Activated CD4-positive, CD25-positive, alpha-beta regulatory T cell treated with anti-CD3 and anti-CD28 coated beads, Interleukin-2, amount 50 U/mL, for 24 hours (primary cell): ENCODE data around the gene RUFY2.
A peak's percentile ranks its signal among the peaks of the same experiment; 100 is the strongest.
"Not testable (repeated sequence)": the region's sequence is repeated elsewhere in the genome, so short reads cannot be mapped to it uniquely, and the experiment has no call there.

Source experiments
- ATAC-seq, 2 donors: fragments of 150-1000 bp; cut with Tn5 transposase; one replicate each; pipeline ENCODE4 v1.10.0; 2021; ENCODE audit warnings: mild to moderate bottlenecking in 1 of 2, moderate library complexity in 1 of 2

RUFY2 gene

GRCh38 chr10:68362590-68362989 lies 44.5 kb downstream of the RUFY2 start:
- ATAC-seq, result no peak

DNA sequence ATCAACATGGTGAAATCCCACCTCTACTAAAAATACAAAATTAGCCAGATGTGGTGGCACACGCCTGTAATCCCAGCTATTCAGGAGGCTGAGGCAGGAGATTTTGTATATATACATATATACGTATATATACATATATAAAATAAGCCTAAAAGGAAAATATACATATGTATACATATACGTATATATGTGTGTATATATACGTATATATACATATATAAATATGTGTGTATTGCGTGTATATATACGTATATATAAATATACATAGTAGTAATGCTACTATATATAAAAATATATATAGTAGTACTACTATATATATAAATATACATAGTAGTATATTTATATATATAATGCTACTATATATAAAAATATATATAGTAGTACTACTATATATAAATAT lies 47.9 kb downstream of the RUFY2 start:
- ATAC-seq, result no peak

- ATAC-seq, result no peak
Measured at GRCh38 chr10:68353537-68353936, 53.5 kb downstream of the RUFY2 start.

GRCh38 chr10:68348265-68348741 lies 58.8 kb downstream of the RUFY2 start:
- peak; percentile 43 to 51 for ATAC-seq

- no peak for ATAC-seq
Measured at GRCh38 chr10:68346774-68347173, 60.3 kb downstream of the RUFY2 start.

DNA sequence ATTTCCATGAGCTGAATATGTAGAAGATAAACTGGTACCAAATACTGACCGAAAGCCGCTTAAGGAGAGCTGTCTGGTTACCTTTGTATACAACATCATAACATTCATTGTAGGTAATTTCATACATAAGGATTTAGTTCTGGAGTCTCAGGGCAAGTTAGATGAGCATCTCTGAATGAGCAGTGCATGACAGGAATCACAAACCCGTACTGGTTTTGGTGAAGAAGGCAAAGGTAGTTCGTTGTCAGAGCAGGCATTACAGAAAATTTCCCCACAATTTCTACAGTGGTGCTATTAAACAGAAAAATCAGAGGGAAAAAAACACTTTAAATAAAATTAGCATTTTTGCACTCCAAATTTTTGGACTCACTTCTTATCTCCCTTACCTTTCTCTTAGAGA lies 61.5 kb downstream of the RUFY2 start:
- ATAC-seq, result no peak

DNA sequence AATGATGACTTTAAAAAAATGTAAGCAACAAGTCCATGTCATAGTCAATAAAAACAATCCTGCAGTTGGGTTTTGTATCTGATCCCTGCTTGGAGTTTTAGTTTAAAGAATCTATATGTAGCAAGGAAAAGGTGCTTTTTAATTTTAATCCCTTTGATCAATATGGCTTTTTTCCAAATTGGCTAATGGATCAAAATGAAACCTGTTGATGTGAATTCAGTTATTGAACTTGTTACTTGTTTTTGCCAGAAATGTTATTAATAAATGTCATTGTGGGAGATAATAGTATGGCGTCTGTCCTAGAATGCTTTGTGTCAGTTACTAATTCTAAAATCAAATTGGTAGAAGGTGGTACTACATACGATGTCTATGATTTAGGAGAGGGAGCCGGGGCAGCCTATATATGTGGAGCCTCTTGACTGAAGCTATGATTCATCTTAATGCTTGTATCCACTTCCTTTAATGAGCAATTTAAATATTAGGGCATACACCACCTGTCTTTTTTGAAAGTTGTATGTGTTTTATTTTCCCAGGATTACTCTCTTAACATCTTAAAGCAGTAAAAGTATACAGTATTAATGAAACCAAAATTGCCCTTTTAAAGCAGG lies 64.1 kb downstream of the RUFY2 start:
- peak in 1 of 2 donors; percentile 36 for ATAC-seq

DNA sequence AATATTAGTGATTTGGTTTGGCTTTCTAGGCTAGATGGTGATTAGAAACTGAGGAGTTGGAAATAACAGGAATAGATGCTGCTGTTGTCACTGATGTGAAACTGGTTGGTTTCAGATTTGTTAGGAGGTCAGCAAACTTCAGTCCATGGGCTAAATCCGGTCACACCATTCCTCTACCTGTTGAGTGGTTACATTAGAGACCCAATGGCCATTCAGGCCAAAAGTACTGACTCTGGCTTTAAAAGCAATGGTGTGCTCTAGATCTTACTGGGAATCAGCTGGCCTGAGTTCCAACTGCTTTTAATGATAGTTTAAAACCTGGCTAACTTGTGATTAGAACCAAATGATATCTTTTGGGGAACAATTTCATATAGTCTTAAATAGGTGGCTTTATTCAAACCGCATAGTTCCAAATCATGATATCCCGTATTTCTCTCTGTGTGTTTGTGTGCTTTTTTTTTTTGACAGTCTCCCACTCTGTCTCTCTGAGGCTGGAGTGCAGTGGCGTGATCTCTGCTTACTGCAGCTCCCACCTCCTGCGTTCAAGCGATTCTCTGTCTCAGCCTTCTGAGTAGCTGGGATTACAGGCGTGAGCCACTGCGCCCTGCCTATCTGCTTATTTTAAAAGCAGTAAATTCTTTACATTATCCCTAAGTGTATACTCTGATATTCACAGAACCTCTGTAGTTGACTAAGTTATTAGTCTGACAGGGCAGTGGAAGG lies 66.6 kb downstream of the RUFY2 start:
- ATAC-seq, result no peak

DNA sequence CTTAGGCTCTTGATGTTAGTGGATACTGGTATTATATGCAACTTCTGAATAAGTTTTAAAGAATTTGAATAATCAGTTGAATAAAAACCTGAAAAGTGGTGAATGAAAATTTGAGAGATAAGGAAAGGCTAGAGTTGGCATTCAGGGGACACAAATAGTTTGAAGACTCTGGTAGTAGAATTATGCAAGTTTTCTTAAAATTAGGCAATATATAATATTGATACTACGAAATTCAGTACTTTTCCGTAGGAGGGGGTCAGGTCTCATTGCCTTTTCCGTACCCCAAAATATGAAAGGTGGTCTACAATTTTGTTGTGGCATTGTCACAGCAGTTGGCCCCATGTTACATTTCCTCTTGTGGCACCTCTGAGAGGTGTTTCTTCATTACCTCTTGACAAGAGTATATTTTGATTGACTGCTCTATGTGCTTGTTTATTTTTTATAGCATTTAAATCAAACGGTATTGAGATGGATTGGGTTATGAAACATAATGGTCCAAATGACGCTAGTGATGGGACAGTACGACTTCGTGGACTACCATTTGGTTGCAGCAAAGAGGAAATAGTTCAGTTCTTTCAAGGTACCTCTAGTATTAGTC lies 70.2 kb downstream of the RUFY2 start:
- ATAC-seq, result no peak

GRCh38 chr10:68334672-68335467 lies 72.2 kb downstream of the RUFY2 start:
- no peak for ATAC-seq

DNA sequence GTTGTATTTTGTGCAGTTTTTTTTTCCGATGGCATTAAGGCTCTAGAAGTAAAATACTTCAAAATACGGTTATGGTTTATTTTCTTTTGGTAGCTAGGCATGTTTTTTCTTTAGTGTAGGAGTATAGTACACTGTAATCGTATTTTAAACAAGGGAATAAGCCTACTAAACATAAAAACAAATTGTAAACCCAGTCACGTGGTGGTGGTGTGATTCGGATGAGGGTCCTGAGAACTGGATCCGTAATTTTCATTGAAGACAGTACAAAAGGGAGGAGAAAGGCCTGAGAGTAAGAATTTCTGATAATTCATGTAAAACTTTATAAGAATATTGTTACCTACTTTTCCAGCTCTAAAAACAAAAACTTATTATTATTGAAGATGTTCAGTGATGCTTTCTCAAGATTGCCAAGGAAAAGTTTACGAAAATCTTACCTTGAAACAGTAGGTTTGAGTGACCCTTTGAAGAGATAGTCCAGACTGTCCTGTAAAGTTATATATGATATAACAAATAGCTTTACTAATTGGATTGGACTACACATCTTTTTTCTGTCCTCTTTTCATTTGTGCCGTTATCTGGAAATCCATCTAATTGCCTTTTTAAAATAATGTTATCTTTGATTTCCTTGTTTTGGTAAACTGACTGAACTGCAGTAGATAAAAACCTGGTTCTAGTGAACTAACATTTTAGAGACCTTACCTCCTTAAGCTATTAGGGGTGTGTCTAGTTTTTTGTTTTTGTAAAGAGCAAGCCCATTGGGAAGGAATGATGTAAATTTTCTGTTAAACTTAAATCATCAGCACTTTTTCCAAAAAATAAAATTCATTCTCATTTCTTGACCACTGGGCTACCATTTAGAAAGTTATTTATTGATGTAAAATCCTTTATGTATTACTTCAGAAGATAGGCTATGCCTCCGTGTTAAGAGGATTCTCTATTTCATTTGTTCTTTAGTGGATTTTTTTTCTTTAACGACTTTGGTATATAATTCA lies 73.3 kb downstream of the RUFY2 start:
- no peak for ATAC-seq

GRCh38 chr10:68333058-68333395 lies 74.0 kb downstream of the RUFY2 start:
- no peak for ATAC-seq

DNA sequence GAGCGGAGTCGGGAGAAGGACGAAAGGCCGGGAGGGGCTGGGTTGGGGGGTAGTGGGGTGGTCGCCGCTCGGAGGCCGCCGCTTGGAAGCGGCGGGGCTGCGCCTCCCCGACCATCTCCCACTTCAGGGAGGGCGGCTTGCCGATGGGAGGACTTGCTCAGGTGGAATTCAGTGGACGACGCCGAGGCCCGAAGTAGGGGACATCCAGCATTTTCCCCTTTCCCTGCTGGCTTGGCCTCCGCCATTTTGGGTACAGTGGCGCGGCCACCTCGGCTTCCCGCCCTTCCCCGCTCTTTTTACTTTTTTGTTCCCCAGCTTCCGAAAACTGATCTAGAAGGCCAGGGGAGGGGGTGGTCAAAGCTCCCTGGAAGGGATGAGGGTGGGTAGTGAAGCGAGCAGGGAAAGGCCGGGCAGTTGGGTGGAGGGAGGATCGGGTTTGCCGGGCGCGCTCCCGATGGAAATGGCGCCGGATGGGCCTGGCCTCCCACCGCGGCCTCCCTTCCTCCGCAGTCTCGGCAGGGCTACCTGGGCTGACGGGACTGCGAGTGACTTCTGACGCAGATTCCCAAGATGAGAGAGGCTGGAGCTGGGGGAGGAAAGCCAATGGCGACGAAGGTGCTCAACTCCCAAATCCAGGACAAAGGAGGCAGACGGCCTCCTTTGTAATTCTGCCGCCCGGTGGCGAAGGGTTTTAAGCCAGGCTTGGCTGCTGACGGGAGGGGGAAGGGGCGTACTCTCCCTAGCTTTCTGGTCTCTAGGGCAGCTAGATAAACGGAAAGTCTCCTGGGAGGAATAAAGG lies 74.6 kb downstream of the RUFY2 start, which contains the start of gene PBLD:
TSS of gene PBLD (minus strand) at position 670 of the 799 bp plus-strand sequence. CDS start 26,084 bp downstream, outside the sequence.
- peak; percentile 5 to 10 for ATAC-seq

DNA sequence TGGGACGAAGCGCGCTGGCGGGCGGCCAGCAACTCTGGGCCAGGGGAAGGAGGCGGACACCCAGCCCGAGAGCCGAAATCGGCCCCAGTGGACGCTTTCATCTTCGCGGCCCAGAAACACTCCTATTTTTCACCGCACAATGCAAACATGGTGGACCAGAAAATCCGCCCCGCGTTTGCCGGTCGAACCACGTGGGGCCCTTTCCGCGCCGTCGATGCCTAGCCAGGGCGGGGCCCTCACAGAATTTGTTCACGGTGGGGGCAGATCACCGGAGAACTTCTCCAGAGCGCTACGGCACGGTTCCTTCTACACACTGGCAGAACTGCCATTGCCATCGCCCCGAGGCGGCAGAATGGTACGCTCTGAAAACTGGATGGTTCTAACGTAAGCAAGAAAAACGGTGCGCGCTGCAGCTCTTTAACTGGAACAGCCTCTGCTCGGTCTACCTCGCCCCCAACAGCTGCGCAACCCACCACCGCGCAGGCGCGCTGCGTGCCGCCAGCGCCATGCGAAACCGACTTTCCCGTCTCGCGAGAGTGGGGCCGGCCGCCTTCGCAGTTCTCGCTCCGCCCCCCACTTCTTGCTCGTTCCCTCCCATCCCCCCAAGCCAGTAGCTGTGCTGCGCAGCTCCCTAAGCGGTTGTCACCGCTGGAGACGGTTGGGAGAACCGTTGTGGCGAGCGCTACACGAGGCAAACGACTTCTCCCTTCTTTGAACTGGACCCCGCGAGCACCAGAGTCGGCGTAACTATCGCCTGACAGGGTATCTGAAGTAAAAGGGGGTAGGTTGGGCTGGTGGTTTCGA lies 75.4 kb downstream of the RUFY2 start, which contains the start of gene HNRNPH3:
TSS of gene HNRNPH3 (plus strand) at position 610 of the 804 bp plus-strand sequence. CDS start 5,158 bp downstream, outside the sequence.
- peak; percentile 83 to 86 for ATAC-seq

DNA sequence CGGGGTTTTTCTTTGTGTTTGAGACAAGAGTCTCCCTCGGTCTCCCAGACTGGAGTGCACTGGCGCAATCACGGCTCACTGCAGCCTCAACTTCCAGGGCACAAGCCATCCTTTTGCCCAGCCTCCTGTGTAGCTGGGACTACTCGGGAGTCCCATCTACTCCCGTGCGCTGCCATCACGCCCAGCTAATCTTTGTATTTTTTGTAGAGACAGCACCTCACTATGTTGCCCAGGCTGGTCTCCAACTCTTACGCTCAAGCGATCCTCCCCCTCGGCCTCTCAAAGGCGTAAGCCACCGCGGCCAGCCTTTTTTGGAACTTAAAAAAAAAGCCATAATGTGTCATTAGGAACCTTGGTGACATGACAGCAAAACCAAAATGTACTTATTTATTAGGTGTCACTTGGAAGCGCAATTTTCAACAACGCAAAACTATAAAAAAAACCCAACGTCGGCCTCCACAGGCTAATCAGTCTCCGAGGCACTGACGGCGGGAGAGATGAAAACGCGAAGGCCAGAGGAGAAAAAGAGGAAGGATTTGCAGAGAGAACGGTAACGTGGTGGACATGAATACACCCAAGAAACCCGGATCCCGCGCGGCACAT lies 76.1 kb downstream of the RUFY2 start:
- no peak for ATAC-seq

DNA sequence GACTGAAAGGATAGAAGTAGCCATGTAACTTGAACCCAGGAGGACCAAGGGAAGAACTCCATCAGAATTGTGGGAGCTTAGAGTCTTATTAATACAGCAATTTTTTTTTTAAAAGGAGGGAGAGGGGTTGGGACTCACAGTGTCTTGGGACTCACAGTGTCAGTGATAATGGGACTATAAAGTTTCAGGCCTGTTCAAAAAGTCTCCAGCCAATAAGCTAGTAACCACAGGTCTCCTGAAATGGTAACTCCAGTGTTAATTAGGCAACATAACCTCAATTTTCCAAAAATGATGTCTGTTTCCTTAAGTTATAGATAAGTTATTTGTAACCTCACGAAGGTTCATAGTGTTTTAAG lies 77.6 kb downstream of the RUFY2 start:
- no peak for ATAC-seq

DNA sequence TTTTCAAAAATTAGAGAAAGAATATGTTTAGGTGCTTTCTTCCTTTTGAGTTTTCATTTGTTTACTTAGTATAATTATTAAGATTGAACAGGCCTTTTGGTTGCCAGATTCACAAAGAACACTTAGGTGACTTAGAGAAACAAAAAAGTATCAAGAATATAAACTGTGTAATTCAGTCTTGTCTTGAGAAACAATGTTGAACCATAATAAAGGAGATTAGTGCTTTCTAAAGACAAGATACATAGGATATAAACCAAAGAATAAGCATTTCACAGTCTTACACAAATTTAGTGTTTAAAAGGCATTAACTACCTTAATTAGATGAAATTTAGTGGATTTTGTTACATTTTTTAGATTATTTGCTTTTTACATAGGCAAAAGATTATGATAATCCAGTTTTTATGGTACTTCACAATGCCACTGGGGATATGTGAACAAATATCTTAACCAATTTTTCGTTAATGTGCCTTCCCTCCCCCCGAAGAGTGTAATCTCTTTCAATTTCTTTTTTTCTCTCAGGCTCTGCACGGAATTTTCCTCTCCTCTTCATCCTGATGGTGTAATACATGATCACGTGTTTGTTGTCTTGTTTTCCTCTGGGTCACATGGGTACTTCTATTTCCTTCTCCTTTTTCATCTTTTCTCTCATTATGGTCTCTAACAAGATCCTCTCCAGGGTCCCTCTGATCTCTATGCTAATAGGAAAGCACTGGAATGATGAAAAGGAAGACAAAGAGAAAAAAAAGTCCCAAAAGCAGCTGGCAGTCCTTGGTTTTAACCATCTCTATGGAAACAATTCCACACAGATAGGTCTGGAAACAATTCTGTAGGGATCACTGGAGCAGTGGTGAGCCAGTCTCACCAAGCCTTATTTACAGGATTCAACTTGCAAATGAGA lies 78.9 kb downstream of the RUFY2 start:
- no peak for ATAC-seq

GRCh38 chr10:68324396-68324795 lies 82.7 kb downstream of the RUFY2 start:
- not testable (repeated sequence) for ATAC-seq
